Mucosa of gallbladder (tissue), 1 donor: ENCODE data around the gene NAALAD2. TPM values are rescaled to one million over a fixed set of nuclear protein-coding genes. Genes with fewer than 3 reads are reported as not detected.
A peak's percentile ranks its signal among the peaks of the same experiment; 100 is the strongest.
"Not testable (repeated sequence)": the region's sequence is repeated elsewhere in the genome, so short reads cannot be mapped to it uniquely, and the experiment has no call there.

Experiments
- DNase-seq: peaks from one replicate; pipeline ENCODE4 v3.0.0-alpha.2; 2020; ENCODE audit warnings: low spot score
- total RNA-seq: library from RNA; stranded (reverse); gene quantifications from one replicate; pipeline ENCODE4 v1.2.1, GENCODE V29; 2021
- donor health status: DM: no; HTN: no; CAD: no.

Gene NAALAD2
- total RNA-seq, 1 donor from 2014 or later: 0.95 TPM

DNA sequence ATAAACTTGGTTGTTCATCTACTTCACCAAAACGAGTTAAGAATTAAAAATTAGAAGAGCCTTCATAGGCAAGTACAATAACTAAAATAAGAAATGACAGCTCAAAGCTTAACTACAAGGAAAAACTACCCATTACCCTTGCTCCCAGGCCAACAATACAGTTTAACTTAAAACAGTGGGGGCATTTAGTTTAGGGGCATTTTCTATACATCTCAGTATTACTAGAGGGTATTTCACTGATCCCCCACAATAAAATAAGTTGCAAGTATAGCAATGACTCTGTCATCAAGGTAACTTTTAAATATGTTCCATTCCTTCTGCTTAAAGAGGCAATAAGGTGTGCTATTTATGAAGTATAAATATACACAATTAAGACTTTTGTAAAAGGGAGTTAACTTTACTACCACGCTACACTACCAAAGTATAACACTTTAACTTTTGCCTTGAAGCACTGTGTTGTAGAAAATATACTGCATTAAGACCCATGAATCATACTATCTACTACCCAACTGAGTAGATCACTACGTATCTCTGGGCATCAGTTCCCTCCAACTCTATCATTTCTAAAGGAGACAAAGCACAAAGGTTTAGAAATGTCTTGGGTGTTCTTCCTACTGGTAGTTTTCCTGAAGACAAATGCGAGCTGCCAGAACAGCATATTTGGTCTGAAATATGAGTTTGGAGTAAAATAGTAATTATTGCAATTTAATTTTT, 58.6 kb downstream of the NAALAD2 start:
- no peak for DNase-seq

- DNase-seq: no peak
Measured at GRCh38 chr11:90197377-90197776, 62.9 kb downstream of the NAALAD2 start.

DNA sequence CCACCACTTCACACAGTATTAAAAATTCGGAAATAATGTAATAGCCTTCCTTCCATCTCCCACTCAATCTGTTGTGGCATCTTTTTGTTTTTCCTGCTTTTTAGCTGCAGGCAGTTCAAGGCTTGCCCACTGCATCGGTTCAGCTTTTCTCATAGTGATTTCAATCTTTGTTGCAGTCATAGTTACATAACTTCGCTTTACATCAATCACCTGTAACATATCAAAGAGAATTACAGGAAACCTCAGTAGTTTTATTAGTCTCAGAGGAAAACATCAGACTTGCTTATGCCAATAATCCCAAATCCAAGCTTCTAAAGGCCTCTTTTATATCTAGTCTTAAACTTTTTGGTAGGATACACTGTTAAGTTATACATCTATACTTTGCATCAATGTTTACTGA, 67.9 kb downstream of the NAALAD2 start:
- no peak for DNase-seq

- DNase-seq: no peak
Measured at GRCh38 chr11:90204407-90204806, 69.9 kb downstream of the NAALAD2 start.

DNA sequence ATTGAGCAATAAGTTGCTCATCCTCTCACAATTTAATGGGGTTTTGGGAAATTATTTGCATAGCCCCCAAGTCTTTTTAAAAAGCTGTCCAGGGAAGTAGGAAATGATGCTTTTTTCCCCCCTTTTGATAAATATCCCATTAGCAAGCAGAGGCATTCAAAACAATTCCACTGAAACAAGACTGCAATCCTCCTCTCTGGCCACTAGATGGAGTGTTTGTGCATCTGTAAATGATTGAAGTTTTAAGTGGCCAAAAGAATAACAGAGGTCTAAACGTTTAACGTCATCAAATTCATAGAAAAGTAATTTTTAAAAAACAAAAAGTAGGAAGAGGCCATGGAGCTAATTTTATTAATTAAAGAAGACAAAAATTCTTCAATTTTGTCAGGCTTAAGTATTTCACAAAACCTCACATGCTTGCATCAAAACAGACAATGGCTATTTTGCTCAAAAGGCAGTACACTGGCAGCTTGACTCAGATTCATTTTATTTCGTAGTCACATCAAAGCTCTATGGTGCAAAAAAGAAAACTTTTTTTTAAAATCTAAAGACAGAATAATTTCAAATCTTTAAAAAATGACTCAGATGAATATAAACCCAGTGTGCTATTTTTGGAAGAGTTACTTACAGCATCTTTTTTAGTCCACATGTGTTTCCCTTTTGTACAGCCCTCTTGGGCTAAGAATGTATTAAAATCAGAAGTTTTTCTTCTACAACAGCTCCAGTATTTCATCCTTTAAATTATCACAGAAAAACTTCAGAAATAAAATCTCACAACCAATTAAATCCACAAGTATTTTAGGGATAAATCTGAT, 70.6 kb downstream of the NAALAD2 start:
- no peak for DNase-seq

DNA sequence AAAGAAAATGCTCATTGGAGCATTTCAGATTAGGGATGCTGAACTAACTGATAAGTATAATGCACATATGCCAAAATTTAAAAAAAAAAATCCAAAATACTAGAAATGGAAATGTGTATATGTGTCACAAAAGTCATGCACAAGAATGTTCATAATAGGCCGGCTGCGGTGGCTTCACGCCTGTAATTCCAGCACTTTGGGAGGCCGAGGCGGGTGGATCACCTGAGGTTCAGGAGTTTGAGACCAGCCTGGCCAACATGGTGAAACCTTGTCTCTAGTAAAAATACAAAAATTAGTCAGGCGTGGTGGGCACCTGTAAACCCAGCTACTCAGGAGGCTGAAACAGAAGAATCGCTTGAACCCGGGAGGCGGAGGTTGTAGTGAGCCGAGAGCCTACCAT, 73.5 kb downstream of the NAALAD2 start:
- DNase-seq: not testable (repeated sequence)

DNA sequence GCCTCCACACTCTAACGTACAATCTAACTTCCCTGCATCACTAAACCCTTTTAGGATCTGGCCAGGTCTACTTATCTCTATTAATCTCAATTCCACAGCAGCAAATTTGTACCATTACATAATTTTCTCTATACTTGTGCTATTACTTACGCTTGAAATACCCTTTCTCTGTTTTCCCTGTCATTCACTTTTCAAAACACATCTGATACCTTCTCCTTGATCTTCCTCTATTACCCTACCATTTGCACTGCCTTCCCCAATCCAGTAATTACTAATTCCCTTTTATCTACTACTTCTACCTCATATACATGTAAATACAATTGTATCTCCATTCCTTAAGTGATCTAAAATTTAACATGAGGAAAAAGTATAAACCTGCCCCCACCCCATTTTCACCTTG, 74.4 kb downstream of the NAALAD2 start:
- no peak for DNase-seq

DNA sequence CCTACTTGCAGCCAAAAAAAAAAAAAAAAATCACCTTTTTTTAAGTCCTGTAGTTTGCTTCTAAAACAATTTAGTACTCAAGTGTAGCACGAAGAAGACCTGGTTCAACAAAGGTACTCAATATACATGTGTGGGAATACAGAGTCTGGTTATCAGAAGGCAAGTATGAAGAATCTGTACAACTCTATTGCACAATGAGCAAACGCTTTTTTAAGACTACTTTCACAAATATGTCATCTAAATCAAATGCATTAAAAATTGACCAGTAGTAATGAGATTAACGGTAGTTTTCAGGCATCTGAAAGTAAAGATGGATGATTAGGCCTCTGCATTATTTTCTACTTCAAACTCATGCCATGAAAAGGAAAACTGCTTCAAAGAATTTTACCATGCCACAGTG, 78.9 kb downstream of the NAALAD2 start:
- no peak for DNase-seq

- DNase-seq: no peak
Measured at GRCh38 chr11:90216611-90217010, 82.1 kb downstream of the NAALAD2 start.

- DNase-seq: no peak
Measured at GRCh38 chr11:90218606-90219005, 84.1 kb downstream of the NAALAD2 start.

DNA sequence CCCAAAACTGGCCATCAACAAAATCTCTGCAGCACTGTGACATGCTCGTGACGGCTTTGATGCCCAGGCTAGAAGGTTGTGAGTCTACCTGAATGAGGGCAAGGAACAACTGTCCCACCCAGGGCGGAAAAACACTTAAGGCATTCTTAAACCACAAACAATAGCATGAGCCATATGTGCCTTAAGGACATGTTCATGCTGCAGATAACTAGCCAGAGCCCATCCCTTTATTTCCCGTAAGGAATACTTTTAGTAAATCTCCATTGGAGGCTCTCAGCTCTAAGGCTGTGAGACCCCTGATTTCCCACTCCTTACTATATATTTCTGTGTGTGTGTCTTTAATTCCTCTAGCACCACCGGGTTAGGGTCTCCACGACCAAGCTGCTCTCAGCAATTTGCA, 85.0 kb downstream of the NAALAD2 start:
- no peak for DNase-seq

DNA sequence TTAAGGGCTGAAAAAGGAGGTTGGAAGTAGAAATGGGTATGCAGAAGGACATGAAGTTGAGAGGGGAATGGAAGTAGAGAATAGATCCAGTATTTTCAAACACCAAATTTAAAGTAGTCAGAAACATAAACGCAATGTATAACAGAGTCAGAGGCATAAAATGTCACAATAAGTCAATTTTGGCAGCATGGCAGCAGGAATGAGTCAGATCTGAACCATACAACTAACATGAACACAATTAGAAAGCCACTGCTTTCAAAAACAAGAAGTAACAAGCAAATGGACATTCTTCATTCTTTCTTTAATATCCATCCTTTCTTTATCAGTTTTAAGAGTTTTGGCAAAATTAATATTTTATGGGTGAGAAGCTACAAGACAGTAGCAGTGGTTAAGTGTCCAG, 85.9 kb downstream of the NAALAD2 start:
- DNase-seq: no peak

GRCh38 chr11:90221803-90222458, 87.5 kb downstream of the NAALAD2 start:
- no peak for DNase-seq

DNA sequence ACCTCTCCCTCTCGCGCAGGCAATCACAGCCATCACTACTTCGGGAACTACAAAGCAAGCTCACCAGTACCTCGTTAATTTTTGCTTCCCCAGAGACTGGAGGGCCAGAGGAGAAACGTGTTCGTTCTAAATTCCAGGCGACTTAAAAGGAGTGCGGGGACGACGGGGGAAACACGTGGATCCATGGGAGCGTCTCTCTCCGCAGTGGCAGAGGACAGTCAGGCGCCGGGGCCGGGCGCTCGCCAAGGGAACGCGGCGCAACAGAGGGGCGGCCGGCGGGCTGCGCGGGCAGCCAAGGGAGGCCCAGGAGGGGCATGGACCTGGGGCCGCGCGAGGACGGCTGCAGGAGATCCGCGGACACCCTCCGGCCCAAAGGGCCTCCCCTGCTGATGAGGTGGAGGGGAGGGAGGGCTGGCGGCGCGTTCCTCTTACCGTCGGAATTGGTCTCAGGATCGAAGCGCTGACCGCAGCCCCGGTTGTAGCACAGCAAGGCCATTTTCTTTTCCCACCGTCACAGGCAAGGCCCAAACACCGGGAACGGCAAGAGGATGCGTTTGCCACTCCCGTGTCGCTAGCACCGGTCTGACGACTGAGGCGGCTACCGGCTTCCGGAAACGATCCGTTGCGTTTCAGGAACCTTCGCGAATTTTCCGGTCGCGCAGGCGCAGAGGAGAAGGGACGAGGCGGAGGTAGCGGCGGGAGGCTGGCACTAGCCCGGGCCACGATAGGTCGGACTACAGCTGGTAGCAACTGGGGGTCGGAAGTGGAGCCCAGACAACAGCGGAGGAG, 88.2 kb downstream of the NAALAD2 start, which contains the start of gene CHORDC1:
TSS of gene CHORDC1 (minus strand) at position 591 of the 789 bp plus-strand sequence. CDS start at position 496, 95 bp downstream.
- peak; percentile 96 for DNase-seq

GRCh38 chr11:90223248-90223585, 88.8 kb downstream of the NAALAD2 start:
- DNase-seq: no peak

- DNase-seq: no peak
Measured at GRCh38 chr11:90228056-90228455, 93.6 kb downstream of the NAALAD2 start.

DNA sequence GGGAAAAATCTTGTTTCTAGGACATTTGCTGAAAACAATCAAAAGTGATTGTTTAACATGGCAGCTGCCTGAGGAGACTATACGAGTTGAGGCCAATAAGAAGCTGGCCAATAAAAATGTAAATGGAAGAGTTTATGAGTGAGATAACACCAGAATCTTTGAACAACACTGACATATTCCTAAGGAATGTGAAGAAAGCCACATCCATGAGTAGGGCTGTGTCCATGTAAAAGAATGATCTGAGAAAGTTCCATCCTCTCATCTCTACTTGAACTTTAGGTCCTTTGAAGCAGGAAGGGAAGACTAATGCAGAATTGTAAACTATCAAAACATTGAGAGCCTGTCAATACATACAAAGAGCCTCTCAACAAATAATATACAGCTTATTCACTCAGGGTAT, 95.3 kb downstream of the NAALAD2 start:
- DNase-seq: no peak

- DNase-seq: no peak
Measured at GRCh38 chr11:90234977-90235376, 100.5 kb downstream of the NAALAD2 start.

GRCh38 chr11:90235526-90235925, 101.1 kb downstream of the NAALAD2 start:
- DNase-seq: no peak

DNA sequence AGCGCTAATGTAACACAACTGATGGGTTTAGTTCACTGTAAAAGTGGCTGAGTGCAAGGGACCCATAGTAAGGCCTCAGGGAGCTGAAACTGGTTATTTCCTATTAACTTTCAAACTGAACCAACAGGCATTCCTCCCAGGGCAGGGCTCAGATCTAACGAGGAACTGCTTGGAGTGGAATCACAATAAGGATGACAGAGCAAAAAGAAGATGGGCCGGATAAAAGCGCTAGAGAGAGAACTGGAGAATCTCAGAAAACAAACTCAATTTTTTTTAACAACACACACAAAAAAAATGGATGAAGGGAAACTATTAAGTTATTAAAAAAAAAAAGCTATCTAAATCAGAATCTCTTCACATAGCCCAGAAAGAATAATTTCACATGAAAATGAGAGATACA, 102.5 kb downstream of the NAALAD2 start:
- no peak for DNase-seq

- DNase-seq: not testable (repeated sequence)
Measured at GRCh38 chr11:90239967-90240636, 105.6 kb downstream of the NAALAD2 start.
